Stimulated activated CD8-positive, alpha-beta memory T cell treated with anti-CD3 and anti-CD28 coated beads, Interleukin-12 subunit alpha, Interleukin-12 subunit beta, amount 100 ng/mL, for 1 hour (primary cell): Measurements from ENCODE around the gene LBH.

ENCODE experiments used
- DNase-seq: peaks from one replicate; pipeline ENCODE4 v3.0.0-alpha.2; 2020; ENCODE audit warnings: low read depth

LBH gene

DNA sequence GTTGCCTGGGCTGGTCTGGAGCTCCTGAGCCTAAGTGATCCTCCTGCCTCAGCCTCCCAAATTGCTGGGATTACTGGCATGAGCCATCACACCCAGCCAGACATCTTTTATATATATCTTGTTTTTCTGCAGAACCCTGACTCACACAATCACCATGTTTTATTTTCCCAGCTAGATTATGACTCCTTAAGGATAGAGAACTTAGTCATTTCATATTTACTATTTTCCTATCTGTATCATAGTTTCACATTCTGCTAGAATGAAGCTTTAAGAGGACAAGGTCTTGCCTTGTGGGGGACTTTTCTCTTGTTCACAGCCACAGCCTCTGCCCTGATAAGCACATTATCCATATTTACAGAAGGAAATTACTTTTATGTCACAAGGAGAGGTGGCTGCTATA lies 73.9 kb downstream of the LBH start:
- DNase-seq = no peak

GRCh38 chr2:30306522-30306921 lies 75.2 kb downstream of the LBH start:
- DNase-seq = no peak

- DNase-seq = no peak
These were observed 76.9 kb downstream of the LBH start for GRCh38 chr2:30308280-30308679.
